Stimulated activated naive CD8-positive, alpha-beta T cell treated with anti-CD3 and anti-CD28 coated beads, Interleukin-15, Interleukin-2, amounts not matched to agents 100 ng/mL and 50 ng/mL, for 24 hours (primary cell): ENCODE measurements around the gene GPRIN3.
"Not testable (repeated sequence)": the region's sequence is repeated elsewhere in the genome, so short reads cannot be mapped to it uniquely, and the experiment has no call there.

Source experiments
- H3K27ac Mint-ChIP-seq: one replicate; pipeline ENCODE4 v1.8.0; 2021; ENCODE audit warnings: mild to moderate bottlenecking, mixed read lengths
- H3K27me3 Mint-ChIP-seq: one replicate; pipeline ENCODE4 v1.8.0; 2021; ENCODE audit warnings: mixed read lengths
- H3K36me3 Mint-ChIP-seq: one replicate; pipeline ENCODE4 v1.8.0; 2021; ENCODE audit warnings: low read depth, mixed read lengths
- H3K4me1 Mint-ChIP-seq: one replicate; pipeline ENCODE4 v1.8.0; 2021; ENCODE audit warnings: low read depth, mixed read lengths
- H3K4me3 Mint-ChIP-seq: one replicate; pipeline ENCODE4 v1.8.0; 2021; ENCODE audit warnings: mild to moderate bottlenecking, mixed read lengths
- H3K9me3 Mint-ChIP-seq: one replicate; pipeline ENCODE4 v1.8.0; 2021; ENCODE audit warnings: mixed read lengths

The GPRIN3 gene

DNA sequence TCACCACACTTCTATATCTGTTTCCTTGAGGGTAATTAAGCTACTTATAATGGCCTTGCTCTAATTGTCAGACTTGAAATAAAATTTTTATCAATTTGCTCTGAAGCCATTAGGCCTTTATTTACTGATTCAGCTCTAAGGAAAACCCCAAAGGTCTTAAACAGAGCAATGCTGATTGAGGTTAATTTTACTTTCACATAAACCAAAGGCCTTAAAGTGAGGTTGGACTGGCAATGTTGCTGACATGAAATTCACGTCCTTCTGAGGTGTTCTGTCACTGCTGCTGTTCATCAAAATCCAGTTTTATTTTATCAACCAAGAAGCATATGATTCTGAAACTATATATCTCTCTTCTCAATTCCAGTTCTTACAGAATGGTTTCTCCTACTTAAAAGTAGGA, 21.7 kb upstream of the GPRIN3 start:
- no peak overlapping the region for H3K4me3 Mint-ChIP-seq
- no peaks in the 10 kb centered on the region for H3K27me3 Mint-ChIP-seq
- peaks cover 4% of the 10 kb centered on the region for H3K9me3 Mint-ChIP-seq
- no peaks in the 10 kb centered on the region for H3K36me3 Mint-ChIP-seq
- H3K27ac Mint-ChIP-seq, result no peak overlapping the region
- H3K4me1 Mint-ChIP-seq, result peaks cover 13% of the 10 kb centered on the region

DNA sequence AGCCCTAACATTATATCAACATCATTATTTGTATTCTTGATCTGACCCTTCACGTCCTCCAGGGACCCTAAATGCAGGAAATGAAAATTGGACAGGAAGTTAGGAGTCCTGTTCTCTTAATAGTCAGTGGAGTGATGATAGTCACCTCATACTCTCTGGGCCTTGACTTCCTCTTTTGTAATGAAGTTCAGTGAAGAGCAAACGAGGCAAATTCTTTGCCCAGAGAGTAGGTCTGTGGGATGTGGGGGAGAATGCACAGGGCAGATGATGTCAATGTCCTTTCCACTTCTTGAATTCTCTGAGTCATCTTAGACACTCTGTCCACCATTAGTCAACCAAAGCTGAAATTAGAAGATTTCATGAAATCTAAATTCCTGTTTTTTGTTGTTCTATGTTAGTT, 17.1 kb upstream of the GPRIN3 start:
- no peak overlapping the region for H3K4me3 Mint-ChIP-seq
- peak overlapping the region; percentile 16 for H3K27ac Mint-ChIP-seq
- H3K36me3 Mint-ChIP-seq, result no peaks in the 10 kb centered on the region
- H3K9me3 Mint-ChIP-seq, result peaks cover 6% of the 10 kb centered on the region
- no peaks in the 10 kb centered on the region for H3K27me3 Mint-ChIP-seq
- H3K4me1 Mint-ChIP-seq, result peaks cover 20% of the 10 kb centered on the region

DNA sequence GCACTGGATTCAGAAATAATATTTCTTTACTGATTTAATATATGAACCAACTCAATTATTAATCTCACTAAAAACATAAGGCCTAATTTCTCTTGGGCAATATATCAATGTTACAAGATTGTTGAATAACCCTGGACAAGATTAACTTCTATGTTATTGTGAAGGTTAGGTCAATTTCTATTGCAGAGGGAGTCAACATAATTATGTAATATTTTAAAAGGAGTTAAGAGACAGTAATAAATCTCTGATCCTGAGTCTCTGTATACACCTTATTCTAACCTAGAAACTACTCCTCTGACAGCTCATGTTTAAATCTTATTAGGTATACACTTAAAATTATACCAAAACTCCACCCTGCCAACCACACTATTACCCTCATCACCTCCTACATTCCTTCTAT, 15.1 kb upstream of the GPRIN3 start:
- H3K4me1 Mint-ChIP-seq, result peaks cover 39% of the 10 kb centered on the region
- no peaks in the 10 kb centered on the region for H3K27me3 Mint-ChIP-seq
- peak overlapping the region; percentile 27 for H3K27ac Mint-ChIP-seq
- H3K4me3 Mint-ChIP-seq, result no peak overlapping the region
- no peaks in the 10 kb centered on the region for H3K36me3 Mint-ChIP-seq
- H3K9me3 Mint-ChIP-seq, result peaks cover 5% of the 10 kb centered on the region

DNA sequence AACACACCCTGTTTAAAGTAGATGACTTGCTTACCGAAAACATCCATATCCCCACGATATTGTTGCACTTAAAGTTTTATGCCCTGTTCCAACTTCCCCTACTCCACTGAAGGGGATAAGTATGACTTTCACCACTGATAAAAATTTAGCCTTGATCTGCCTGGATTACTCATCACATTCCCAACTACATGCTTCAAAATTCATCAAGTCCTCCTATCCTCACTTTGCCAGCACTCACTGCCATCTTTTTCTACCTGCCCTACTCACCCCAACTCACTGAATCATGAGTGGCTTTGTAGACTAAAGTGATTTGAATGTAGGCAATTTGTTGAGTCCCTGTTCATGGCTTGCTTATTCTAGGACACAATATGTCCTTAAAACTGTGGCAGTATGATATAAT, 12.2 kb upstream of the GPRIN3 start:
- Mint-ChIP-seq H3K4me3 (no peak overlapping the region), H3K4me1 (peaks cover 53% of the 10 kb centered on the region), H3K27ac (no peak overlapping the region), H3K36me3 (no peaks in the 10 kb centered on the region), H3K27me3 (no peaks in the 10 kb centered on the region), H3K9me3 (peaks cover 5% of the 10 kb centered on the region)

DNA sequence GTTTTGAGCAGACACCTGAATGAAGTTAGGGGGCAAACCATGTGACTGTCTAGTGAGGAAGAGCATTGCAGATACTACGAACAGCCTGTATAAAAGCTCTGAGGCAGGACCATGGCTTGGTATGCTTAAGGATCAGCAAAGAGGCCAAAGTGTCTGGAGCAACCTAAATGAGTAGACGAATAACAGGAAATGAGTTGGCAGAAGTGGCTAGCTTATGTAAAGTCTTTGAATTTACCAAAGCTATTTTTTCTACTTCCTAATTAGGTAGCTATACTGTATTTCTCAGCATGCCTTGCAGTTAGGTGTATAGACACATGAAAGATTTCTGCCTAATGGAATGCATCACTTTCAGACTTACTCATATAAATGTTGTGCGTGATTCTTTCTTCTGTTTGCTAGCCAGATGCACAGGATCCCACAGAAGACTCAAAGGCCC, 9.3 kb upstream of the GPRIN3 start:
- no peaks in the 10 kb centered on the region for H3K27me3 Mint-ChIP-seq
- peaks cover 5% of the 10 kb centered on the region for H3K9me3 Mint-ChIP-seq
- H3K36me3 Mint-ChIP-seq, result no peaks in the 10 kb centered on the region
- peak overlapping the region; percentile 56 for H3K4me3 Mint-ChIP-seq
- peak overlapping the region; percentile 85 for H3K27ac Mint-ChIP-seq
- H3K4me1 Mint-ChIP-seq, result peaks cover 40% of the 10 kb centered on the region

DNA sequence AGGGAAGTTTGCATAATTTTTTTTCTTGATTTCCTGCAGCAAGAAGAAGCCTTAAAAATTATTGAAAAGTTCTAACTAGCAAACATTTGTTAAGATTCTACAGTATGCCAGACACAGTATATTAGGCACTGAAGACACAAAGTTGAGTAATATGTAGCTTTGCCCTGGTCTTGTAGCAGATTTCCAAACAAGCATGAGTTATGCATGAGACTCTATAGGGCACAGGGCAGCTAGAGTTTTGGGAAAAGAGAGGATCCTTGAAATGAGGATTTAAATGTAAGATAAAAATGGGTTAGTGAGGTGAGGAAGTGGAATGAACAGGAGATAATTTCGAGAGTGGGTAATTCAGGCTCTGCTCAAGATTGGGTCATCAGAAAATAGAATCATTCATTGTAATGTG, 8.6 kb upstream of the GPRIN3 start:
- H3K27ac Mint-ChIP-seq, result peak overlapping the region; percentile 64
- peaks cover 40% of the 10 kb centered on the region for H3K4me1 Mint-ChIP-seq
- H3K9me3 Mint-ChIP-seq, result peaks cover 5% of the 10 kb centered on the region
- H3K36me3 Mint-ChIP-seq, result no peaks in the 10 kb centered on the region
- H3K4me3 Mint-ChIP-seq, result no peak overlapping the region
- H3K27me3 Mint-ChIP-seq, result no peaks in the 10 kb centered on the region

DNA sequence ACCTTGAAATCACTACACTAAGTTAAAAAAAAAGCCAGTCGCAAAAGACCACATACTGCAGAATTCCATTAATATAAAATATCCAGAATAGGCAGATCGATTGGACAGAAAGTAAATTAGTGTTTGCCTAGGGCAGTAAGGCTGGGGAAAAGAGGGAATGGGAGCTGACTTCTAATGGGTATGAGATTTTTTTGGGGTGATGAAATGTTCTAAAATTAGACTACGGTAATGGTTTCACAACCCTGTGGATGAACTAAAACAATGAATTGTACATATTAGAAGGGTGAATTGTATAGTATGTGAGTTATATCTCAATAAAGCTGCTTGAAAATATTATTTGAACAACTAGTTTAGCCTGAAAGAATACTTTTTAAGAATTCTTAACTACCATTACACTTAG, 6.7 kb upstream of the GPRIN3 start:
- no peak overlapping the region for H3K27ac Mint-ChIP-seq

DNA sequence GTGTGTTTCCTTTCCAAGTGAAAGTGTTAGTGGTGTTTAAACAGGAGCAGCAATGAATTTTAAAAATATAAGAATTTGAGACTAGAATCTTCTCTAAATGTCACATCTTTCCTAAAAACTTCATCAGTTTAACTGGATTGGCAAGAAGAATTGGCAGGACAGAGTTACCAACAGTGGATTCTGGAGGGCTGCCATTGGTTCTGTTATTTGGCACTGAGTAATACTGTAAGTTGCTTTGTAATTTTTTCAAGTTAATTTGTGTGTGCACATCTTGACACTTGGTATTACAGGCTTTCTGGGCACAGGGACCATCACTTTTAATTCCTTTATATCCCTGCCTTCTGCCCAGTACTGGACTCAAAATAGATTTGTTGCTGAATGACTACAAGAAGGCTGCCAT, 4.5 kb upstream of the GPRIN3 start:
- Mint-ChIP-seq H3K4me1 (peaks cover 25% of the 10 kb centered on the region), H3K27me3 (no peaks in the 10 kb centered on the region), H3K4me3 (no peak overlapping the region), H3K27ac (no peak overlapping the region), H3K9me3 (no peaks in the 10 kb centered on the region), H3K36me3 (no peaks in the 10 kb centered on the region)

More for the DNA sequence above, 6.7 kb upstream of the GPRIN3 start:
- Mint-ChIP-seq H3K36me3 (no peaks in the 10 kb centered on the region), H3K4me1 (peaks cover 34% of the 10 kb centered on the region), H3K9me3 (no peaks in the 10 kb centered on the region), H3K27me3 (no peaks in the 10 kb centered on the region), H3K4me3 (no peak overlapping the region)

GRCh38 chr4:89311433-89311832, 3.8 kb upstream of the GPRIN3 start:
- Mint-ChIP-seq H3K27me3 (no peaks in the 10 kb centered on the region), H3K4me1 (peaks cover 25% of the 10 kb centered on the region), H3K9me3 (no peaks in the 10 kb centered on the region), H3K36me3 (no peaks in the 10 kb centered on the region), H3K4me3 (no peak overlapping the region), H3K27ac (no peak overlapping the region)

- H3K36me3 Mint-ChIP-seq, H3K27me3 Mint-ChIP-seq, H3K9me3 Mint-ChIP-seq: not testable (repeated sequence)
- Mint-ChIP-seq H3K27ac (peak overlapping the region; percentile 36), H3K4me1 (peaks cover 39% of the 10 kb centered on the region), H3K4me3 (peak overlapping the region; percentile 84)
Measured at GRCh38 chr4:89309154-89309553, 1.6 kb upstream of the GPRIN3 start.

DNA sequence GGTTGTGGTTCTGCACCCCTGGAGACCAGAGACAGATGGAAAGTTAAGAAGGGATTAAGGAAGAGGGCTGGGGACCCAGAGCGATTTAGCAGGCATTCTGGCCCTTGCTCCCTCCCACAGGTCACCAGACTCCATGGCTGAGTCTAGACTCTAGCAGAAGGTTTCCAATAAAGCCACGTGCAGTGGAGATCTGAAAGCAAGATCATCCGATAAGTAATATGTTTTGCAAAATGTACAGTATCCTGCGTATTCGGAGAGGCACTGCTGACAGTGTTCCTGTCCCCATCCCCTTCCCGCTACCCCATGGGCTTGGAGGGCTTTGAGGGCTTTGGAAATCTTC, 531 bp upstream of the GPRIN3 start:
- H3K4me1 Mint-ChIP-seq, result peaks cover 48% of the 10 kb centered on the region
- no peaks in the 10 kb centered on the region for H3K27me3 Mint-ChIP-seq
- H3K36me3 Mint-ChIP-seq, result no peaks in the 10 kb centered on the region
- H3K27ac Mint-ChIP-seq, result peak overlapping the region; percentile 27
- no peaks in the 10 kb centered on the region for H3K9me3 Mint-ChIP-seq
- H3K4me3 Mint-ChIP-seq, result peak overlapping the region; percentile 84

- no peaks in the 10 kb centered on the region for H3K27me3 Mint-ChIP-seq
- peak overlapping the region; percentile 72 for H3K27ac Mint-ChIP-seq
- peak overlapping the region; percentile 84 for H3K4me3 Mint-ChIP-seq
Measured at GRCh38 chr4:89307178-89307445, 488 bp downstream of the GPRIN3 start.

DNA sequence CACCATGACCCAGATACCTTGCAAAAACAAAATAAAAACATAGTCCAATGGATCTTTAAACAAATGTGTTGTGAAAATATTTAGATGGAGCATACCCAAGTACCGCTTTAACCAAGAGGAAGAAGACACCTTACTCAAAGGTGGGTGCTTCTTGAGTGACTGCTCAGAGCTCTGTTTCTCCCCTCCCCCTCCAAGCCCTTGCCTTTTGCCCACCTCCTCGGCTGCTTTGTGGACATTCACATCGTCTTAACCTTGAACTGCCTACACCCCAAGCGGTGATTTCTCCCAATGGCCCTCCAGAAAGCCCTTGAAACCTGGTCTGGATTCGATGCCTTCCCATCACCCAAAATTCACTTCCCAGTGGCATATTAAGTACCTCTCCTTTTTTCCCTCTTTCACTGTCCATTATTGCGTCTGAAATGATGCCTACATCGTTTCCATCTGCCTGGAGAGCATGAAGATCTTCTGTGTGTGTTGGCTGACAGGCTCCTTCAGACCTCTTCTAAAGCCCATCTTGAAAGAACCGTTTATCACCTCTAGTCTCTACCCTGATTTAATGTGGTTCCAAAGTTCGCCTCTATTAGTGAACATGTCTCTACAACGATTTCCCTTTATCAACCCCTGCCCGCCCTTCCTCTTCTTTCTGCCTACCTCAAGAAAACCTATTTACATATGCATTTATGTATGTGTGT, 968 bp downstream of the GPRIN3 start:
- Mint-ChIP-seq H3K4me1 (peaks cover 56% of the 10 kb centered on the region), H3K9me3 (no peaks in the 10 kb centered on the region), H3K4me3 (peak overlapping the region; percentile 84), H3K27me3 (no peaks in the 10 kb centered on the region), H3K36me3 (no peaks in the 10 kb centered on the region), H3K27ac (peak overlapping the region; percentile 72)

More at GRCh38 chr4:89307178-89307445, 488 bp downstream of the GPRIN3 start:
- Mint-ChIP-seq H3K36me3 (no peaks in the 10 kb centered on the region), H3K9me3 (no peaks in the 10 kb centered on the region), H3K4me1 (peaks cover 53% of the 10 kb centered on the region)

DNA sequence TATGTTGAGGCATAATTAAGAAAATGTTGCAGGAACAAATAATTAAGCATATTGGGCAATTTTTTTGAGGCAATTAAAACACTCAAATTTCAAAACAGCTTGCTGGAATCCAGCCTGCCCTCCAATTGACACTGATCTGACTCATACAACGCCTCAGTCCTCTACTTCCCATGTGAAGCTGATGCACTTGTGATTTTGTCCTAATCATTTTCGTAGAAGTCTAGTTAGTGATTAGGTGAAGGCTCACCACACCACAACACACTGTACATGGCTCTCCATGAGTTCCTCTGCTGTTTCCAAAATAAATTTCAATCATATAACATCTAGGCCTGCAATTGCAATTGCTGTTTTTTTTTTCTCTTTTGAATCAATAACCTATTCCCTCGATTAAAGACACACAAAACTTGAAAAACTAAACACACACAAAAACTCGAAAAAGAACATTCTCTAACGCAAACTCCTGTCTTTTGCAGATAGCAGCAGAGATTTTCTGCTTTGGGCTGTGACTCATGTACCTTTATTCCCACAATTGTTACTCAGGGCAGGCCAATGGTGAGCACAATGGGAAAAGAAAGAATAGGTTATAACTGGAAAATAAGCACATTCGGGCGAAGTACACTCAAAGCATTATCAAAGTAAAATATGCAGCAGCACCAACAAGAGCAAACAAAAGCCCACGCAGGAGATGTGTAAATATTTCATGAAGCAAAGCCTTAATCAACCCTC, 1.7 kb downstream of the GPRIN3 start:
- Mint-ChIP-seq H3K4me1 (peaks cover 62% of the 10 kb centered on the region), H3K4me3 (peak overlapping the region; percentile 84), H3K36me3 (no peaks in the 10 kb centered on the region), H3K9me3 (no peaks in the 10 kb centered on the region), H3K27me3 (no peaks in the 10 kb centered on the region), H3K27ac (peak overlapping the region; percentile 72)

GRCh38 chr4:89305028-89305427, 2.6 kb downstream of the GPRIN3 start:
- Mint-ChIP-seq H3K27ac (peak overlapping the region; percentile 54), H3K27me3 (no peaks in the 10 kb centered on the region), H3K4me1 (peaks cover 71% of the 10 kb centered on the region), H3K9me3 (no peaks in the 10 kb centered on the region), H3K4me3 (peak overlapping the region; percentile 84), H3K36me3 (no peaks in the 10 kb centered on the region)
